Endodermal cell (in vitro differentiated cells): ENCODE measurements around the gene STARD4. TPM values are rescaled to one million over a fixed set of nuclear protein-coding genes. Genes with fewer than 3 reads are reported as not detected.

Experiments
- DNase-seq: peaks from one replicate; pipeline ENCODE4 v3.0.0-alpha.2; 2017
- H3K27ac ChIP-seq: 2 replicates; pipeline ENCODE4 v1.5.1; 2013; ENCODE audit warnings: mild to moderate bottlenecking, low read depth, low read length, moderate library complexity
- H3K27me3 ChIP-seq: 2 replicates; pipeline ENCODE4 v1.6.1; 2013; ENCODE audit warnings: mild to moderate bottlenecking, low read length, moderate library complexity; ENCODE audit not compliant: insufficient read depth, control insufficient read depth, poor library complexity, severe bottlenecking
- H3K36me3 ChIP-seq: 2 replicates; pipeline ENCODE4 v1.7.0; 2013; ENCODE audit warnings: mild to moderate bottlenecking, low read length, moderate library complexity; ENCODE audit not compliant: control insufficient read depth, insufficient read depth
- H3K4me1 ChIP-seq: one replicate; pipeline ENCODE4 v1.7.0; 2013; ENCODE audit warnings: low read length; ENCODE audit not compliant: control insufficient read depth, insufficient read depth
- H3K4me3 ChIP-seq: 2 replicates; pipeline ENCODE4 v1.5.1; 2013; ENCODE audit warnings: mild to moderate bottlenecking, low read length, moderate library complexity
- H3K9ac ChIP-seq: 2 replicates; pipeline ENCODE4 v1.6.1; 2013; ENCODE audit warnings: mild to moderate bottlenecking, low read length, moderate library complexity; ENCODE audit not compliant: poor library complexity, severe bottlenecking; ENCODE audit errors: extremely low read depth
- H3K9me3 ChIP-seq: 2 replicates; pipeline ENCODE4 v1.6.1; 2013; ENCODE audit warnings: mild to moderate bottlenecking, low read length, moderate library complexity; ENCODE audit not compliant: control insufficient read depth
- H3K27ac Mint-ChIP-seq: 2 replicates; pipeline ENCODE4 v1.8.0; 2020; ENCODE audit warnings: mixed read lengths
- H3K27me3 Mint-ChIP-seq: 2 replicates; pipeline ENCODE4 v1.8.0; 2021; ENCODE audit warnings: mild to moderate bottlenecking, mixed read lengths; ENCODE audit not compliant: insufficient read depth
- H3K36me3 Mint-ChIP-seq: 2 replicates; pipeline ENCODE4 v1.8.0; 2020; ENCODE audit warnings: low read depth, mixed read lengths
- H3K4me1 Mint-ChIP-seq: 2 replicates; pipeline ENCODE4 v1.8.0; 2020; ENCODE audit warnings: mixed read lengths
- H3K4me3 Mint-ChIP-seq: 2 replicates; pipeline ENCODE4 v1.8.0; 2020; ENCODE audit warnings: mild to moderate bottlenecking, moderate library complexity, mixed read lengths
- H3K9me3 Mint-ChIP-seq: 2 replicates; pipeline ENCODE4 v1.8.0; 2020; ENCODE audit warnings: mild to moderate bottlenecking, mixed read lengths
- CTCF ChIP-seq: fragments of 200-600 bp; sonication (generic); conservative IDR thresholded peaks from 2 replicates; pipeline ENCODE4 v1.5.0; 2021; ENCODE audit warnings: antibody characterized with exemption, mild to moderate bottlenecking
- WGBS, 2 experiments: methylation state at CpG; one replicate each; pipeline versions ENCODE4 v1.1.5 to v1.1.7; 2013; ENCODE audit warnings: missing lambda C conversion rate in 2 of 2, mixed read lengths in 1 of 2; ENCODE audit not compliant: insufficient coverage in 1 of 2, insufficient read length in 1 of 2; 5-methylcytosine and 5-hydroxymethylcytosine counted together
- total RNA-seq, 2 donors: library from RNA; stranded (reverse); fragmentation: NEBNext Ultra II Directional in 1 of 2; extraction: Animal tissue kit (Norgen Biotek cat#: 25700) in 1 of 2; gene quantifications; 2 replicates in 1 of 2; 3 replicates in 1 of 2; pipeline ENCODE4 v1.2.1, GENCODE V29; 2021

The STARD4 gene
- total RNA-seq, 2 donors from 2014 or later, result 29.5 to 40.7 TPM

- Mint-ChIP-seq H3K27me3 (no peaks in the 10 kb centered on the region), H3K27ac (no peak overlapping the region), H3K36me3 (no peaks in the 10 kb centered on the region), H3K9me3 (no peaks in the 10 kb centered on the region), H3K4me3 (no peak overlapping the region), H3K4me1 (peaks cover 34% of the 10 kb centered on the region)
- WGBS, 2 experiments, result 47 to 67% methylated on average over 1 of the region's 1 CpG
- DNase-seq, result no peak
- H3K36me3 ChIP-seq, result no peaks in the 10 kb centered on the region
- peaks cover 15% of the 10 kb centered on the region for H3K4me1 ChIP-seq
- H3K4me3 ChIP-seq, result no peak overlapping the region
- no peak for TF ChIP-seq CTCF
- no peak overlapping the region for H3K9ac ChIP-seq
- H3K27me3 ChIP-seq, result no peaks in the 10 kb centered on the region
- no peak overlapping the region for H3K27ac ChIP-seq
- H3K9me3 ChIP-seq, result no peaks in the 10 kb centered on the region
Observed at GRCh38 chr5:111553868-111554267, 41.5 kb upstream of the STARD4 start.

GRCh38 chr5:111552896-111553295 is 40.6 kb upstream of the STARD4 start:
- Mint-ChIP-seq H3K4me3 (no peak overlapping the region), H3K9me3 (no peaks in the 10 kb centered on the region)
- 71 to 75% methylated on average over 1 of the region's 1 CpG for WGBS, 2 experiments

GRCh38 chr5:111552492-111552891 is 40.2 kb upstream of the STARD4 start:
- no peaks in the 10 kb centered on the region for H3K27me3 ChIP-seq
- no peak overlapping the region for H3K4me3 ChIP-seq
- no peak overlapping the region for H3K27ac ChIP-seq
- no peak overlapping the region for H3K27ac Mint-ChIP-seq
- H3K9me3 Mint-ChIP-seq, result peaks cover 3% of the 10 kb centered on the region
- H3K36me3 Mint-ChIP-seq, result no peaks in the 10 kb centered on the region
- no peak for TF ChIP-seq CTCF
- 87 to 93% methylated on average over 2 of the region's 2 CpGs for WGBS, 2 experiments
- no peaks in the 10 kb centered on the region for H3K36me3 ChIP-seq
- H3K27me3 Mint-ChIP-seq, result no peaks in the 10 kb centered on the region
- H3K4me1 Mint-ChIP-seq, result peaks cover 37% of the 10 kb centered on the region
- no peak overlapping the region for H3K9ac ChIP-seq
- no peak for DNase-seq
- no peak overlapping the region for H3K4me3 Mint-ChIP-seq
- peaks cover 15% of the 10 kb centered on the region for H3K4me1 ChIP-seq
- no peaks in the 10 kb centered on the region for H3K9me3 ChIP-seq

More at GRCh38 chr5:111552896-111553295, 40.6 kb upstream of the STARD4 start:
- Mint-ChIP-seq H3K27me3 (no peaks in the 10 kb centered on the region), H3K4me1 (peaks cover 37% of the 10 kb centered on the region), H3K27ac (no peak overlapping the region), H3K36me3 (no peaks in the 10 kb centered on the region)
- peaks cover 15% of the 10 kb centered on the region for H3K4me1 ChIP-seq
- no peaks in the 10 kb centered on the region for H3K27me3 ChIP-seq
- no peak overlapping the region for H3K27ac ChIP-seq
- peak; percentile 43 for DNase-seq
- H3K9me3 ChIP-seq, result no peaks in the 10 kb centered on the region
- no peak overlapping the region for H3K9ac ChIP-seq
- TF ChIP-seq CTCF, result no peak
- H3K4me3 ChIP-seq, result peak overlapping the region; percentile 17
- no peaks in the 10 kb centered on the region for H3K36me3 ChIP-seq
